Peyer's patch (tissue), 4 donors: ENCODE data around the gene PIP4K2B. TPM values are rescaled to one million over a fixed set of nuclear protein-coding genes. Genes with fewer than 3 reads are reported as not detected.

Experiments used
- DNase-seq, 3 donors: peaks; one replicate each; pipeline ENCODE4 v3.0.0-alpha.2; 2017 to 2019
- H3K27ac ChIP-seq, 4 donors: fragments of 200-600 bp; sonication (generic); one replicate each; pipeline ENCODE4 v1.5.1; 2016 to 2019
- H3K27me3 ChIP-seq, 2 donors: fragments of 200-600 bp; sonication (generic); one replicate each; pipeline ENCODE4 v1.5.1; 2019
- H3K36me3 ChIP-seq, 3 donors: fragments of 200-600 bp; sonication (generic); one replicate each; pipeline ENCODE4 v1.5.1; 2016 to 2019
- H3K4me1 ChIP-seq, 4 donors: fragments of 200-600 bp; sonication (generic); one replicate each; pipeline ENCODE4 v1.5.1; 2016 to 2019
- H3K4me3 ChIP-seq, 4 donors: fragments of 200-600 bp; sonication (generic); 1 replicate in 3 of 4; 2 replicates in 1 of 4; pipeline ENCODE4 v1.5.1; 2016 to 2019; ENCODE audit warnings: mild to moderate bottlenecking in 1 of 4
- H3K9me3 ChIP-seq, 4 donors: fragments of 200-600 bp; sonication (generic); one replicate each; pipeline ENCODE4 v1.5.1; 2016 to 2019; ENCODE audit warnings: mild to moderate bottlenecking in 1 of 4
- POLR2A ChIP-seq, 2 donors: fragments of 450-650 bp; IDR thresholded peaks; one replicate each; pipeline ENCODE4 v1.5.1; 2017; ENCODE audit warnings: antibody characterized with exemption in 2 of 2, mild to moderate bottlenecking in 2 of 2, moderate library complexity in 2 of 2
- total RNA-seq, 4 donors: library from RNA; depleted of rRNA; stranded (reverse); fragments of >200 nt; gene quantifications; one replicate each; pipeline ENCODE4 v1.1.0, GENCODE V29; 2016
- TF ChIP-seq, protein P1 (sequence below), 6 experiments: fragments of 450-650 bp in 4 of 6; fragments of 200-600 bp in 2 of 6; sonication (generic) in 1 of 6; IDR thresholded peaks; one replicate each; pipeline ENCODE4 v1.5.1; 2017 to 2019; ENCODE audit warnings: antibody characterized with exemption in 6 of 6, mild to moderate bottlenecking in 3 of 6, moderate library complexity in 1 of 6

Gene PIP4K2B
- total RNA-seq, 4 donors from 2014 or later: 16.7 to 61.9 (median 22.8) TPM

DNA sequence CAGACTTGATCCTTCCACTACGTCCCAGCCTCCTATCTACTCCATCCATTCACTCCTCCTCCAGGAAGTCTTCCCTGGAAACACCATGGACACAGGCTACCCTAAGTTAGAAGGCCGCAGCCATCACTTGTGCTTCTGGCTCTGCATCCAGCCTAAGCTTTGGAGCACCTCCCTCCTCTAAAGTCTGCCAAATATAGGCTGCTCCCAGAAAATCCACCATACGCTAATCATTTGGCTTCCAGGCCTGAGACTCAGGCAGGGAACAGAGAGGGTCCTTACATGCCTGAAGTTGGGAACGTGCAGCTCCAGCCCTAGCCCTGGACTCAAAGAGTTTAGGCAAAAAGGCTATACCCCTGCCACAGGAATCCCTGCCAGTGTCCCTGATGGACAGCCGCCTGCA lies 57.9 kb downstream of the PIP4K2B start:
- no peak for TF ChIP-seq POLR2A (IDR thresholded peaks at IDR 0.05)
- TF ChIP-seq, protein P1, sequence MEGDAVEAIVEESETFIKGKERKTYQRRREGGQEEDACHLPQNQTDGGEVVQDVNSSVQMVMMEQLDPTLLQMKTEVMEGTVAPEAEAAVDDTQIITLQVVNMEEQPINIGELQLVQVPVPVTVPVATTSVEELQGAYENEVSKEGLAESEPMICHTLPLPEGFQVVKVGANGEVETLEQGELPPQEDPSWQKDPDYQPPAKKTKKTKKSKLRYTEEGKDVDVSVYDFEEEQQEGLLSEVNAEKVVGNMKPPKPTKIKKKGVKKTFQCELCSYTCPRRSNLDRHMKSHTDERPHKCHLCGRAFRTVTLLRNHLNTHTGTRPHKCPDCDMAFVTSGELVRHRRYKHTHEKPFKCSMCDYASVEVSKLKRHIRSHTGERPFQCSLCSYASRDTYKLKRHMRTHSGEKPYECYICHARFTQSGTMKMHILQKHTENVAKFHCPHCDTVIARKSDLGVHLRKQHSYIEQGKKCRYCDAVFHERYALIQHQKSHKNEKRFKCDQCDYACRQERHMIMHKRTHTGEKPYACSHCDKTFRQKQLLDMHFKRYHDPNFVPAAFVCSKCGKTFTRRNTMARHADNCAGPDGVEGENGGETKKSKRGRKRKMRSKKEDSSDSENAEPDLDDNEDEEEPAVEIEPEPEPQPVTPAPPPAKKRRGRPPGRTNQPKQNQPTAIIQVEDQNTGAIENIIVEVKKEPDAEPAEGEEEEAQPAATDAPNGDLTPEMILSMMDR (IDR thresholded peaks at IDR 0.05): no peak
- no peak overlapping the region for H3K4me3 ChIP-seq
- peak overlapping the region in 3 of 4 donors; percentile 59 to 86 (median 85) for H3K27ac ChIP-seq
- H3K27me3 ChIP-seq: no peaks in the 10 kb centered on the region
- peak in 1 of 3 donors; percentile 31 for DNase-seq
- peaks cover 1 to 73% (median 3%) of the 10 kb centered on the region in 4 donors for H3K4me1 ChIP-seq
- H3K36me3 ChIP-seq: peaks cover 0 to 26% (median 0%) of the 10 kb centered on the region in 3 donors
- no peaks in the 10 kb centered on the region for H3K9me3 ChIP-seq

- no peaks in the 10 kb centered on the region for H3K27me3 ChIP-seq
- no peaks in the 10 kb centered on the region for H3K9me3 ChIP-seq
- no peak overlapping the region for H3K4me3 ChIP-seq
- peak in 1 of 3 donors; percentile 19 for DNase-seq
- H3K36me3 ChIP-seq: peaks cover 0 to 32% (median 0%) of the 10 kb centered on the region in 3 donors
- TF ChIP-seq, protein P1 (IDR thresholded peaks at IDR 0.05): no peak
- no peak for TF ChIP-seq POLR2A (IDR thresholded peaks at IDR 0.05)
- peaks cover 0 to 67% (median 2%) of the 10 kb centered on the region in 4 donors for H3K4me1 ChIP-seq
- peak overlapping the region in 1 of 4 donors; percentile 86 for H3K27ac ChIP-seq
These were observed 58.5 kb downstream of the PIP4K2B start for GRCh38 chr17:38740806-38741205.

DNA sequence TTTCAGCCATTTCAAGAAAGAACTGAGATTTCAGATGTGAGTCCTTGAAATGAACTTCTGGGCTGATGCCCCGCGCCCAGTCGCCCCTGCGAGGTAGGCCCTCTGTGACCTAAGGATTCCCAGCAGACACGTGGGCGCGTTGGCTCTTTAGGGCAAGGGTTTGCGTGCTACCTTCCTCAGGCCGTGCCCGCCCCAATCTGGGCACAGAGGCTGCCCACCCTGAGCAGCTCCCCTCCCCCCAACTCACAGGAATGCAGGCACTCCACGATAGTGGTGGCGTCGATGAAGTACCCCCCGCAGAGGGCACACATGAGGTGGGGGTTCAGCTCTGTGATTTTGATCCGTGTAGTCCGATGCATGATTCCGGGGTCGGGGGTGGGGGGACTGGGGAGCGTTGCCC lies 59.3 kb downstream of the PIP4K2B start:
- Histone ChIP-seq H3K27ac (peak overlapping the region in 1 of 4 donors; percentile 26), H3K9me3 (no peaks in the 10 kb centered on the region), H3K4me1 (peaks cover 0 to 70% (median 4%) of the 10 kb centered on the region in 4 donors), H3K4me3 (no peak overlapping the region), H3K27me3 (no peaks in the 10 kb centered on the region), H3K36me3 (peaks cover 0 to 38% (median 0%) of the 10 kb centered on the region in 3 donors)
- DNase-seq: no peak
- TF ChIP-seq POLR2A (IDR thresholded peaks at IDR 0.05): no peak
- TF ChIP-seq, protein P1 (IDR thresholded peaks at IDR 0.05): no peak

GRCh38 chr17:38739305-38739704 lies 60.1 kb downstream of the PIP4K2B start:
- Histone ChIP-seq H3K36me3 (peaks cover 0 to 38% (median 0%) of the 10 kb centered on the region in 3 donors), H3K27me3 (no peaks in the 10 kb centered on the region)

GRCh38 chr17:38738686-38739085 lies 60.7 kb downstream of the PIP4K2B start:
- no peaks in the 10 kb centered on the region for H3K27me3 ChIP-seq
- peak overlapping the region in 1 of 4 donors; percentile 26 for H3K27ac ChIP-seq
- peaks cover 0 to 73% (median 6%) of the 10 kb centered on the region in 4 donors for H3K4me1 ChIP-seq
- TF ChIP-seq, protein P1 (IDR thresholded peaks at IDR 0.05): no peak
- no peak for TF ChIP-seq POLR2A (IDR thresholded peaks at IDR 0.05)
- H3K9me3 ChIP-seq: no peaks in the 10 kb centered on the region
- H3K36me3 ChIP-seq: peaks cover 0 to 38% (median 0%) of the 10 kb centered on the region in 3 donors
- no peak for DNase-seq
- no peak overlapping the region for H3K4me3 ChIP-seq

More at GRCh38 chr17:38739305-38739704, 60.1 kb downstream of the PIP4K2B start:
- TF ChIP-seq, protein P1 (IDR thresholded peaks at IDR 0.05): no peak
- no peak for TF ChIP-seq POLR2A (IDR thresholded peaks at IDR 0.05)
- peak overlapping the region in 1 of 4 donors; percentile 26 for H3K27ac ChIP-seq
- peak in 2 of 3 donors; percentile 53 to 79 for DNase-seq
- no peak overlapping the region for H3K4me3 ChIP-seq
- peaks cover 0 to 73% (median 5%) of the 10 kb centered on the region in 4 donors for H3K4me1 ChIP-seq
- H3K9me3 ChIP-seq: no peaks in the 10 kb centered on the region
